Stimulated activated CD8-positive, alpha-beta memory T cell treated with anti-CD3 and anti-CD28 coated beads, Interleukin-7, amount 100 ng/mL, for 24 hours (primary cell): ENCODE measurements around the gene MIF.
"Not testable (repeated sequence)": the region's sequence is repeated elsewhere in the genome, so short reads cannot be mapped to it uniquely, and the experiment has no call there.

Source experiments
- DNase-seq: peaks from one replicate; pipeline ENCODE4 v3.0.0-alpha.2; 2020; ENCODE audit warnings: low read depth

The MIF gene

GRCh38 chr22:23903328-23903971 lies 9.3 kb downstream of the MIF start:
- no peak for DNase-seq

DNA sequence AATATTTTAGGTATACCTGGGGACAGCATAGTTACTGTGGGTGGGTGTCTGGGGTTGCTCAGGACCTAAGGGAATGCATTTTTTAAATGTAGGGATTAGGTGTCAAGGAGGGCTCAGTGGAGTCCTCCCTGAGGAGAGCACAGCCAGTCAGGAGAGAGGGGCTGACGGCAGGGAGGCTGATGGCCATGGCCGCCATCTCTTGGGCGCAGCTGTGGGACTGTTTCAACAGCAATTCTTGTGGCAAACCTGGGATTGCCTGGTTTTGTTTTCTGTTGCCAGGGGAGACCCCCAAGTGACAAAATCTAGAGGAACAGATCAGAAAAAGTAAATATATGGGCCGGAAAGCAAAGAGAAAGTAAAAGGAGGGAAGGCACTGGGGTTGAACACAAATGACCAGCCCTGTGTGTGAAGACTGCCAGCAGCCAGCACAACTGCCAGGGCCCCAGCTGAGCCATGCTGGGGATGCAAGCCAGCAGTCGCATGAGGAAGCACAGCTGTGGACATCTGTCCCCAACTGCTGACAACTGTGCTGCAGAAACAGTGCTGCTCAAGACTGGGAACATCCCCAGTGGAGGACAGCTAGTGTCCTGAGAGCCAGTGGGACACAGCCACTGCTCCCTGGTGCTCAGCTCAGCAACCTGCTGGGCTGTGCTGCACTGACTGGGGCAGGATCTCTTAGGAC lies 10.5 kb downstream of the MIF start:
- DNase-seq: no peak

- no peak for DNase-seq
These were observed 12.5 kb downstream of the MIF start for GRCh38 chr22:23906641-23907040.

DNA sequence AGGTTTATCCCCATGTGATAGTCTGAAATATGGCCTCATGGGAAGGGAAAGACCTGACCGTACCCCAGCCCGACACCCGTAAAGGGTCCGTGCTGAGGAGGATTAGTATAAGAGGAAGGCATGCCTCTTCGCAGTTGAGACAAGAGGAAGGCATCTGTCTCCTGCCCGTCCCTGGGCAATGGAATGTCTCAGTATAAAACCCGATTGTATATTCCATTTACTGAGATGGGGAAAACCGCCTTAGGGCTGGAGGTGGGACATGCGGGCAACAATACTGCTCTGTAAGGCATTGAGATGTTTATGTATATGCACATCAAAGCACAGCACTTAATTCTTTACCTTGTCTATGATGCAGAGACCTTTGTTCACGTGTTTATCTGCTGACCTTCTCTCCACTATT lies 13.2 kb downstream of the MIF start:
- not testable (repeated sequence) for DNase-seq

DNA sequence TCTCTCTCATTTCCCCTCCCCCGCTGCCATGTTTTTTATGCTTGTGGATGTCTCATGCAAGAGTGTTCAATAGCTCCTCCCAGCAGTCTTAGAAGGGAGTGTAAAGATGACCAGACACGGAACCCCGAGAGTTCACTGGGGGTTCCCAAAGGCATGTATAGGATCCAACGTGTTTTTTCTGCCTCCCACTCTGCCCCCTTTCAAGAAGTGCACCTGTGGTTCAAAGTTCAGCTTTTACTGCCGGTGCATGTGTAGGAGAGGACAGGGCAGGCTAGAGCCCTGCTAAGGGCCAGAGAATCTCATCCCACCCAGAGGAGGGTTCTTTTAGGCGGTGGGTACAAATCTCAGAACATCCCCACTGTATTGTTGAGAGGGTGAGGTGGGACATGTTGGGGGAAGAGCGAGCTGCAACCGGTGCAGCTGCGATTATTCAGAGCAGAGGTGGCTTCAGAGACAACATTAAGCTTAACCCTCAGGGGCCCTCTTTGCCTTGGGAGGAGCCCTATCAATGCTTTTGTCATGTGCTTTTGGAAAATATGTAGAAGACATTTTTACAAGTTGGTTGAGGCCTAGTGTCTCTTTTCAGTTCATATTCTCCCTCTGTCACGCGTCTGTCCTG lies 14.5 kb downstream of the MIF start:
- no peak for DNase-seq

DNA sequence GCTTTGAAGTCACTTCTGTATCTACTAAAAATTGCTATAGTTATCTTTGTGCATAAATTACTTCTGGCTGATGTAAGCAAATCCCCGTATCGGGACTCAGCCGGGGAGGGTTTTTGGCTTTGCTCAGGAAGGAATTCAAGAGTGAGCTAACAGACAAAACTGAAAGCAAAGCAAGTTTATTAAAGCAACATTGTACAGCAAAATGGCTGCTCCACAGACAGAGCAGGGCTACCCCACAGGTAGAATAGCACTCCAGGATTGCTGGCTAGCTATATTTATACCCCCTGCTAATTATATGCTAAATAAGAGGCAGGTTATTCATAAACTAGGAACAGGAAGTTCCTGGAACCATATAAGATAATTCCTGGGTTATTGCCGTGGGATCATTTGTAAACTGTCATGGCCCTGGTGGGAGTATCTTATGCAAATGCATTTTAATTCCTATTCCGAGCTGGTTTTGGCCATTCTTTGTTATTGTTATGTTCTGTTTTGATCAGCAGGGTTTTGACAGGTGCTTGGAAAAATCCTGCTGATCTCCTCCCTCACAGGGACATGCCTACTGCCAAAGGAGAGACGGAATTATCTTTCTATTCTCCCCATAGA lies 15.2 kb downstream of the MIF start:
- DNase-seq: no peak

GRCh38 chr22:23910496-23911190 lies 16.5 kb downstream of the MIF start:
- DNase-seq: no peak

DNA sequence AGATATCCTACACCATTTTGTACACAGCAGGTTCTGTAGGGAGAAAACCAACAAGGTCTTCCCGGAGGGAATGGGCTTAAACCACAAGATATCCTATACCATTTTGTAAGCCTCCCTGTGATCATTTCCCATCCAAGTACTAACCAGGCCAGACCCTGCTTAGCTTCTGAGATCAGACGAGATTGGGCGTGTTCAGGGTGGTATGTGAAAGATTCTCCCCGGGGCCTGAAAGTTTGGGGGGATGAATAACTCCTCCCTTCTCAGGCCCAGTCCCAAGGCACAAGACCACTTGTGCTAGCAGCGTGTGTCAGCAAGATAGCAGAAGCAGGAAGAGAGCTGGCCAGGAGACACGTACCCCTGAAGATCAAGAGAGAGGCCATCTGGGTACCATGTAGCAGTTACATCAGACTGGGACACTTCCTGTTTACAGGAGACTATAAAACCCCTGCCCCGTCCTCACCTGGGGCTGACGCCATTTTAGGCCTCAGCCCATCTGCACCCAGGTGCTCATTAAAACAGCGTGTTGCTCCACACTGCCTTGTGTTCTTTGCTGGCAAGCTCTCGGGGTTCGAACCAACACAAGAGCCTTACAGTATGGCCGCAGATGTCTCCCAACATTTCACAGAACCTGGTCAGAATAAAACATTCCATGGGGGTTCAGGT lies 17.3 kb downstream of the MIF start:
- DNase-seq: no peak

DNA sequence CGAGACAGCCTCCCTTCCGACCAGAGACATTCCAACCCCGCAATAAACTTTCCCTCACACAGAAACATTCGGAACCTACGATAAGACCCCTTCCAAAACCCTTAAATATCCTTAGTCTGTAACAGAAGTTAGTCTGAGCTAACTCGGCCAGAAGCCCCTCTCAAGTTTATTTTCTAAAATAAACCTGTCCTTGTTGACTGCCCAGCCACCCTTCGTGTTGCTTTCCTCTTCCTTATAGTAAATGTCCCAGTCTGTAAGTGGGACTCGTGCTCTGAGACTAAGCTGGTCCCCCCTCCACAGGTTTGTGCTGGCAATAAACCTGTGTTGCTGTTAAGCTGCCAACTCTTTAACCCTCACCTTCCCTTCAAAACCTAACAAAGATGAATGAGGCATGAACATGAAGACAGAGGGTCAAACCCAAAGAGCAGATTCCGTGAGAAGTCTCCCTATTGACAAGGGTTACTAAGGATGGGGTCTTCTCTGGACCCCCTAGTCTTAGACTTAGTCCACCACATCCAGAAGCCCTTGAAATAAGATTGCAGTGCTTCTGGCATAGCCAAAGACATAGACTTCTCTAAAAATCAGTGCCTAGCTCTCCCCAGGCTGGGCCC lies 18.2 kb downstream of the MIF start:
- DNase-seq: no peak

- DNase-seq: no peak
These were observed 19.1 kb downstream of the MIF start for GRCh38 chr22:23913306-23913660.

DNA sequence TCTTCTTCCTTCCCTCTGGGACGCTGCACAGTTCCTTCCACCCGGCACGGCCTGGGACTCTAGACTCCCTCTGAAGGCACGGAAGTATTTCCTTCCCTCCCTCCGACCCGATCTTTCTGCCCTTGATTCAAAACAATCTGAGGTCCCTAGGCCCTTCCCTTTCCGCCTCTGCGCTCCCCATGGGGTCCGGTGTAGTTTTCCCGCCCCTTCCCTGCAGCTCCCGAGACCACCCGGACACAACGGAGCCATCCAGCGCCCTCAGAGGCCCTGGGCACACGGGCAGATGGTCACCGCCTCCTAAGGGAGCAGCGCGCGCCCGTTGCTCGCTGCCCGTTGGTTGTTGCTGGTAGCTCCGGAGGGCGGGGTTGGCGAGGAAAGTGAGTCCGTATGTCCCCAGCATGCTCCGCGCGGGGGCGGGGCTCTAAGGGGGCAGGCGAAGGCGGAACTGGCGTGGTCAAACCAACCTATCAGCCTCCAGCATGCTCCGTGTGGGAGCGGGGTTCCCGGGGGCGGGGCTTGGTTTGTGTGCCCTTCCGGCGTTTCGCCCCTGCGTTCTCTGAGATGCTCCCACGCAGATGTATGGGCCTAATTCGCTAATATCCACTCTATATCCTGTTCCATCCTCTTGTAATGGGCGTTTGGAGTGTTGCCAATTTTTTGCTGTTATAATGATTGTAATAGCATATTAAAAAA lies 19.6 kb downstream of the MIF start:
- peak; percentile 99 for DNase-seq

- DNase-seq: no peak
These were observed 21.1 kb downstream of the MIF start for GRCh38 chr22:23915290-23915689.

DNA sequence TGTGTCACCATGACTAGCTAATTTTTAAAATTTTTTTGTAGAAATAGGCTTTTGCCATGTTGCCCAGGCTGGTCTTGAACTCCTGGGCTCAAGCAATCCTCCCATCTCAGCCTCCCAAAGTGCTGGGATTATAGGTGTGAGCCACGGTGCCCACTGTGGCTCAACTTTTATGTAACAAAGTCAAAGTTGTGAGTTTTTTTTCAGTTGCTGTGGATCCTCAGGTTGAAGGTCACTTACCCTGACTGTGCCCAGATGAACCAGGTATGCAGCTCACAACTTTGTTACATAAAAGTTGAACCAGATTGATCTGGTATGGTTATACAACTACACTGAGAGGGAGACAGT lies 26.1 kb downstream of the MIF start:
- DNase-seq: not testable (repeated sequence)

DNA sequence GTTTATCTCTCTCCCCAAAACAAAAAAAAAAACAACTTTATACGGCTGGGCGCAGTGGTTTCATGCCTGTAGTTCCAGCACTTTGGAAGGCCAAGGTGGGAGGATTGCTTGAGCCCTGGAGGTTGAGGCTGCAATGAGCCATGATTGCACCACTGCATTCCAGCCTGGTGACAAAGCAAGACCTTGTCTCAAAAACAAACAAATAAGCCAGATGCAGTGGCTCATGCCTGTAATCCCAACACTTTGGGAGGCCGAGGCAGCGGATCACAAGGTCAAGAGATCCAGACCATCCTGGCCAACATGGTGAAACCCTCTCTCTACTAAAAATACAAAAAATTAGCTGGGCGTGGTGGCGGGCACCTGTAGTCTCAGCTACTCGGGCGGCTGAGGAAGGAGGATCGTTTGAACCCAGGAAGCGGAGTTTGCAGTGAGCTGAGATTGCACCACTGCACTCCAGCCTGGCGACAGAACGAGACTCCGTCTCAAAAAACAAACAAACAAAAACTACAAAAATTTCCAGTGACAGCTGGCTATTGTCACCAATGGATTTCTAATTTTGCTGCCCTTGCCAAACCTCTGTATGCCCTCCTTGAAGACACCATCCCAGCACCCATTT lies 27.5 kb downstream of the MIF start:
- not testable (repeated sequence) for DNase-seq

GRCh38 chr22:23922921-23923320 lies 28.7 kb downstream of the MIF start:
- no peak for DNase-seq

DNA sequence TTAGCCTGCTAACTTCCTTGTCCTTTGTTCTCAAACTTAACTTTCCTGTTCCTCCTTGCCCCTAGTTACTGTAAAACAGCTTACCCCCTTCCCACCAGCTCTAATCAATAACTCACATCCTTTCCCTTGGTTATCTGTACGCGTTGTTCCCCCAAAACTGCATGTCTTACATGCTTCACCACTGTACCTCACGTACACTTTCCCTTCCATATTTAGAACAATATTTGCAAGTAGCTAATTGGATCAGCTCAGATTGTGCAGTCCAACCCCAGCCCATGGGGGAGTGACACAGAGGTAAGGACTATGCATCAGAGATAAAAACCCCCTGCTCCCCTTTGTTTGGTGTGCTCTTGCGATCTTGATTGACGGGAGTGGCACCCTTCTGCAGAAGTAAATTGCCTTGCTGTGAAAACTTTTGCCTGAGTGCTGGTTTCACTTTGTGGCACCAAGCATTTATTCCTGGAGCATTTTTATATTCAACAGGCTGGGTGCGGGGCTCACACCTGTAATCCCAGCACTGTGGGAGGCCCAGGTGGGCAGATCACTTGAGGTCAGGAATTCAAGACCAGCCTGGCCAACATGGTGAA lies 30.9 kb downstream of the MIF start:
- DNase-seq: no peak

- DNase-seq: no peak
These were observed 32.4 kb downstream of the MIF start for GRCh38 chr22:23926561-23926960.

GRCh38 chr22:23938328-23939016 lies 44.3 kb downstream of the MIF start:
- no peak for DNase-seq

DNA sequence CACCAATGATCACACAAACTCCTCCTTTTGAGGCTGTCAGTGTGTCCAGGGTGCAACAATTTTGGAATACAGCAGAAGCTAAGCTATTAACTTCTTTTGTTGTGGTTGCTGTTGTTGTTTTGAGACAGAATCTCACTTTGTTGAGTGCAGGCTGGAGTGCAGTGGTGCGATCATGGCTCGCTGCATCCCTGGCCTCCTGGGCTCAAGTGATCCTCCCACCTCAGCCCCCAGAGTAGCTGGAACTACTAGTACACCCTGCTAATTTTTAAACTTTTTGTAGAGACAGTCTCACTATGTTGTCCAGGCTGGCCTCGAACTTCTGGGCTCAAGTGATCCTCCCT lies 44.8 kb downstream of the MIF start:
- no peak for DNase-seq

DNA sequence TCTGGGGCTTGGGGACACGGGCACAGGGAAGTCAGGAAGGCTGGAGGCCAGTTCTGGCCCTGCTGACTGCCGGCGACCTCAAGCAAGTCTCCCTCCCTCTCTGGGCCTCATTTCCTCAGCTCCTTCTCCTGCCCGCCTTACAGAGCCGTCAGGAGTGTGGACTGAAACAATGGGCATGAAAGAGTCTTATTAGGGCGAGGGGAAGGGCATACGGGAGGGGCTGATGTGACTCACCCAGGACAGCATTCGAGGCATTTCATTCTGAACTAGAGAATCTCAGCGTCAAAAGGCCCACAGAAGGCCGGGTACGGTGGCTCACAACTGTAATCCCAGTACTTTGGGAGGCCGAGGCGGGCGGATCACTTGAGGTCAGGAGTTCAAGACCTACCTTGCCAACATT lies 46.0 kb downstream of the MIF start:
- not testable (repeated sequence) for DNase-seq
